Esophagus squamous epithelium (tissue), 5 donors: ENCODE measurements around the gene TSPAN11. TPM values are rescaled to one million over a fixed set of nuclear protein-coding genes. Genes with fewer than 3 reads are reported as not detected.

Experiments used
- DNase-seq: peaks from one replicate; lab custom pipeline; 2025; lab: John Stamatoyannopoulos, UW
- H3K27ac ChIP-seq, 4 donors: fragments of 200-600 bp; sonication (generic); one replicate each; pipeline ENCODE4 v1.5.1; 2016 to 2019; ENCODE audit warnings: mild to moderate bottlenecking in 1 of 4
- H3K27me3 ChIP-seq, 4 donors: fragments of 200-600 bp; sonication (generic); 1 replicate in 3 of 4; 2 replicates in 1 of 4; pipeline versions ENCODE4 v1.5.1 to v1.6.0; 2017 to 2021; ENCODE audit warnings: antibody characterized with exemption in 1 of 4
- H3K36me3 ChIP-seq, 3 donors: fragments of 200-600 bp; sonication (generic); one replicate each; pipeline ENCODE4 v1.5.1; 2016 to 2019
- H3K4me1 ChIP-seq, 3 donors: fragments of 200-600 bp; sonication (generic); one replicate each; pipeline ENCODE4 v1.5.1; 2017 to 2019
- H3K4me3 ChIP-seq, 4 donors: fragments of 200-600 bp; sonication (generic); 1 replicate in 3 of 4; 2 replicates in 1 of 4; pipeline ENCODE4 v1.5.1; 2016 to 2019; ENCODE audit warnings: mild to moderate bottlenecking in 2 of 4, moderate library complexity in 1 of 4
- H3K9me3 ChIP-seq, 3 donors: fragments of 200-600 bp; sonication (generic); one replicate each; pipeline ENCODE4 v1.5.1; 2016 to 2019
- CTCF ChIP-seq, 6 experiments: fragments of 450-650 bp in 4 of 6; fragments of 200-600 bp in 2 of 6; sonication (generic) in 2 of 6; IDR thresholded peaks; one replicate each; pipeline ENCODE4 v1.5.1; 2016 to 2019; ENCODE audit warnings: antibody characterized with exemption in 6 of 6, mild to moderate bottlenecking in 4 of 6, moderate library complexity in 4 of 6
- POLR2A ChIP-seq, 4 donors: fragments of 450-650 bp; IDR thresholded peaks; one replicate each; pipeline ENCODE4 v1.6.1; 2017; ENCODE audit warnings: antibody characterized with exemption in 4 of 4, mild to moderate bottlenecking in 4 of 4, moderate library complexity in 3 of 4
- WGBS, 2 donors: methylation state at CpG; one replicate each; pipeline ENCODE4 v1.1.5; 2018; 5-methylcytosine and 5-hydroxymethylcytosine counted together
- intact Hi-C: fragments of 100-400 bp; cut with DNase I; formaldehyde crosslinking; loops from one replicate; pipeline ENCODE4 v1.15.0; 2022
- total RNA-seq, 4 donors: library from RNA; depleted of rRNA; stranded (reverse); fragments of >200 nt; gene quantifications; one replicate each; pipeline ENCODE4 v1.1.0, GENCODE V29; 2016
- donor health status: DM: yes; HTN: yes; CAD: no.

Gene TSPAN11
- total RNA-seq, 4 donors from 2014 or later, result 0.27 to 3.0 (median 1.2) TPM

DNA sequence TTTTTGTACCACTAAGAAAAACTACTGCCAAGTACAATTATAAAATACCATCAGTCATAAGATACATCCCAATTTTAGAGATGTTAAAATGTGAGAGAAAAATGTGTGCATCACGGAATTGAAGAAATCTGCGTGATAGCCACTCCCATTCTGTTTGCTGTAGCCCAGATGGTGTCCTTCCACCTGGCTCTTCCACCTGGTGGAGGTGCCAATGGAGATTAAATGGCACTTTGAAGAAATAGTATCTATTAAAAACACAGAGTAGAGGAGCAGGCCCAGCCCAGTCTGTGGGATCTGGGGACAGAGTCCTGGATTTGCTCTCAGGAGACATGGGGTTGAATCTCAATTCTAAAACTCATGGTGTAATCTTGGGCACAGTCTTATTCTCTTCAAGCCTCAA lies 35.5 kb downstream of the TSPAN11 start:
- 76 to 97% methylated on average over 2 of the region's 2 CpGs for WGBS, 2 donors
- intact Hi-C loops, result no loop called here
- DNase-seq, result no peak

DNA sequence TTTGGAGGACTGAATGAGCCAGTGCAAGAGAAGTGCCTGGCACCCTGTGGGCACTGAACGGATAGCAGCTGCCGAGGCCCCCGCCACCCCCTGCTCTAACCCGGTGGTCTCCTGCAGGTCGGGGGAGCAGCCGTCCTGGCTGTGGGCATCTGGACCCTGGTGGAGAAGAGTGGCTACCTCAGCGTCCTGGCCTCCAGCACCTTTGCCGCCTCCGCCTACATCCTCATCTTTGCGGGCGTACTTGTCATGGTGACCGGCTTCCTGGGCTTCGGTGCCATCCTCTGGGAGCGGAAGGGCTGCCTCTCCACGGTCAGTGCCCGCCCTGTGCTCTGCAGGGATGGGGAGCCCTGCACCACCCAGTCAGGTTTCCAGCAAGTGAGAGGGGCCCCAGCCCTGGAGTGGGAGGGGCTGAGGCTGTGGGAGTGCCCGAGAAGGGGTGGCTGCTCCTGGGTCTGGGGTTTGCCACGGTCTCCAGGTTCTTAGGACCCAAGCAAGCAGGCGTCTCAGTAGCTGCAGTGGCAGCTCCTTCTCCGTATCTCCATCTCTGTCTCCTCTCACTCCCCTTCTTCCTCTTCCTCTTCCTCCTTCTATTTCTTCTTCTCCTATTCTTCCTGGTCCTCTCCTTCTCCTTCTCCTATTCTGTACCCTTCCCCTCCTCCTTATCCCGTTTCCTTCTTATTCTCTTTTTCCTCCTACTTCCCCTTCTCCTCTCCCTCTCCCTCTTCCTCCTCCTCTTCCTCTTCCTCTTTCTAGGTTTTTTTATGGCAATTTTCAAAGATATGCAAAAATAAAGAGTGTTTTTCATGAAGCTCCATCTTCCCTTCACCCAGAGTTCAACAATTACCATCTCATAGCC lies 37.4 kb downstream of the TSPAN11 start:
- Histone ChIP-seq H3K27me3 (peaks cover 0 to 75% (median 0%) of the 10 kb centered on the region in 4 donors), H3K36me3 (no peaks in the 10 kb centered on the region), H3K27ac (no peak overlapping the region), H3K4me3 (no peak overlapping the region), H3K4me1 (peaks cover 0 to 4% (median 0%) of the 10 kb centered on the region in 3 donors), H3K9me3 (no peaks in the 10 kb centered on the region)
- 81 to 87% methylated on average over 13 to 16 of the region's 21 CpGs for WGBS, 2 donors
- DNase-seq, result no peak
- intact Hi-C loops, result no loop called here
- TF ChIP-seq POLR2A (IDR thresholded peaks at IDR 0.05), result no peak
- TF ChIP-seq CTCF (IDR thresholded peaks at IDR 0.05), result no peak

More for the DNA sequence above, 35.5 kb downstream of the TSPAN11 start:
- peaks cover 0 to 69% (median 0%) of the 10 kb centered on the region in 4 donors for H3K27me3 ChIP-seq
- no peak for TF ChIP-seq CTCF (IDR thresholded peaks at IDR 0.05)
- no peak for TF ChIP-seq POLR2A (IDR thresholded peaks at IDR 0.05)
- H3K27ac ChIP-seq, result no peak overlapping the region
- H3K4me3 ChIP-seq, result no peak overlapping the region
- no peaks in the 10 kb centered on the region for H3K9me3 ChIP-seq
- no peaks in the 10 kb centered on the region for H3K36me3 ChIP-seq
- H3K4me1 ChIP-seq, result peaks cover 0 to 4% (median 0%) of the 10 kb centered on the region in 3 donors

- no peak overlapping the region for H3K27ac ChIP-seq
- H3K36me3 ChIP-seq, result no peaks in the 10 kb centered on the region
- H3K27me3 ChIP-seq, result peaks cover 0 to 78% (median 0%) of the 10 kb centered on the region in 4 donors
- 84 to 97% methylated on average over 5 to 11 of the region's 14 CpGs for WGBS, 2 donors
- H3K4me3 ChIP-seq, result no peak overlapping the region
- intact Hi-C loops, result no loop called here
- peaks cover 0 to 2% (median 0%) of the 10 kb centered on the region in 3 donors for H3K4me1 ChIP-seq
- DNase-seq, result no peak
- TF ChIP-seq CTCF (IDR thresholded peaks at IDR 0.05), result no peak
- TF ChIP-seq POLR2A (IDR thresholded peaks at IDR 0.05), result no peak
- H3K9me3 ChIP-seq, result no peaks in the 10 kb centered on the region
Measured at GRCh38 chr12:30964896-30965612, 38.5 kb downstream of the TSPAN11 start.

- Histone ChIP-seq H3K36me3 (no peaks in the 10 kb centered on the region), H3K27ac (no peak overlapping the region), H3K9me3 (no peaks in the 10 kb centered on the region), H3K4me3 (no peak overlapping the region), H3K4me1 (peaks cover 1 to 7% (median 3%) of the 10 kb centered on the region in 3 donors), H3K27me3 (peaks cover 0 to 78% (median 0%) of the 10 kb centered on the region in 4 donors)
- 82 to 86% methylated on average over 7 to 11 of the region's 11 CpGs for WGBS, 2 donors
- TF ChIP-seq CTCF (IDR thresholded peaks at IDR 0.05), result no peak
- TF ChIP-seq POLR2A (IDR thresholded peaks at IDR 0.05), result no peak
- intact Hi-C loops, result no loop called here
- DNase-seq, result no peak
Measured at GRCh38 chr12:30965613-30965985, 39.1 kb downstream of the TSPAN11 start.

DNA sequence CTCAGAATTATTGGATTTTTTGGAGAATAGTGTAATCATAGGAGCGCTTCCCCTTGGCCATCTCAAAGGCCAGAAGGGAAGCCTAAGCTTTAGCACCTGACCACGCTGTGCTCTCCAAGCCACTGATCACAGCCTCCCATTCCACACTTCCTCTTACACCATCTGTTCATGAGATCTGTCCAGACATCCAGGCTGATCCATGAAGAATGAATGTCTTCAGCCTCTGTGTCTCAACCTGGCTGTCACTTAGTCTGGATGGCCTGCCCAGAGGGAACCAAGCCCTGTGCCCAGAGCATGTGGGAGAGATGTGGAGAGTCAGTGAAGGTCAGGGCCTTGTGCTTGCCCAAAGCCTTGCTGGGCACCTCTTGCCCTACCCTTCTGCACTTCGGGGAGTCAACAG lies 40.5 kb downstream of the TSPAN11 start:
- 67 to 93% methylated on average over 2 to 3 of the region's 3 CpGs for WGBS, 2 donors
- Histone ChIP-seq H3K27me3 (peaks cover 0 to 88% (median 0%) of the 10 kb centered on the region in 4 donors), H3K4me1 (peaks cover 5 to 21% (median 11%) of the 10 kb centered on the region in 3 donors), H3K4me3 (no peak overlapping the region), H3K27ac (no peak overlapping the region), H3K36me3 (no peaks in the 10 kb centered on the region), H3K9me3 (no peaks in the 10 kb centered on the region)
- no peak for DNase-seq
- intact Hi-C loops, result no loop called here
- no peak for TF ChIP-seq POLR2A (IDR thresholded peaks at IDR 0.05)
